Measurements from ENCODE around the gene XPNPEP1. TPM values are rescaled to one million over a fixed set of nuclear protein-coding genes. Genes with fewer than 3 reads are reported as not detected.
A peak's percentile ranks its signal among the peaks of the same experiment; 100 is the strongest.

Gene XPNPEP1
- polyA plus RNA-seq, 1 donor (not counting 4 experiments of a cell fraction or from before 2014, with no cell fraction given) = 96.2 TPM

DNA sequence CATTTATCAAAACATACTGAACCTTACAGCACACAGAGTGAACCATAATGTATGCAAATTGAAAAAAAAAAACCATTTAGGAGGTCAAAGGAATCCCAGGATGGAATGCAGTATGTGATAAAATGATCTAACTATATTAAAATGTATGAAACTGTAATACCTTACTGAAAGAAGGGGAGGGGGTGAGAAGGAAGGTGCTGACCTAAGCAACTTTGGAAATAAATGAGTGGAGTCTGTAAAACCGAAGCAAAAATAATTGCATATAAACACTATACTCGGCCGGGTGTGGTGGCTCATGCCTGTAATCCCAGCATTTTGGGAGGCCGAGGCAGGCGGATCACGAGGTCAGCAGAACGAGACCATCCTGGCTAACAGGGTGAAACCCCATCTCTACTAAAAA lies 69.4 kb downstream of the XPNPEP1 start:
- Histone ChIP-seq H4K20me1 (ENCODE audit: control insufficient read depth, extremely low read depth, insufficient read depth, low read length) (no peaks in the 10 kb centered on the region), H2AFZ (ENCODE audit: control insufficient read depth, low read length) (no peak overlapping the region), H3K36me3 (ENCODE audit: control insufficient read depth in 2 of 2, extremely low read depth in 1 of 2, insufficient read depth in 2 of 2, low read length in 2 of 2) (no peaks in the 10 kb centered on the region), H3K27me3 (ENCODE audit: control insufficient read depth, extremely low read depth, insufficient read depth, low read length) (no peaks in the 10 kb centered on the region), H3K9ac (ENCODE audit: control insufficient read depth, extremely low read depth, insufficient read depth, low read length) (no peak overlapping the region), H3K79me2 (ENCODE audit: control insufficient read depth, insufficient read depth, low read length) (no peaks in the 10 kb centered on the region), H3K9me3 (ENCODE audit: control insufficient read depth, low read depth, low read length) (no peaks in the 10 kb centered on the region), H3K4me3 (ENCODE audit: control insufficient read depth in 2 of 3, extremely low read depth in 1 of 3, insufficient read depth in 2 of 3, low read depth in 1 of 3, low read length in 3 of 3) (no peak overlapping the region), H3K4me2 (ENCODE audit: control insufficient read depth, extremely low read depth, insufficient read depth, low read depth, low read length) (no peak overlapping the region), H3K4me1 (ENCODE audit: control insufficient read depth, extremely low read depth, insufficient read depth, low read length) (no peaks in the 10 kb centered on the region), H3K27ac (ENCODE audit: control insufficient read depth, insufficient read depth, low read length) (no peak overlapping the region), H3K9me1 (ENCODE audit: control insufficient read depth, extremely low read depth, insufficient read depth, low read length) (no peaks in the 10 kb centered on the region)
- FAIRE-seq (no peak), DNase-seq (ENCODE audit: low read depth, low spot score) (no peak)
- TF ChIP-seq, protein P1, sequence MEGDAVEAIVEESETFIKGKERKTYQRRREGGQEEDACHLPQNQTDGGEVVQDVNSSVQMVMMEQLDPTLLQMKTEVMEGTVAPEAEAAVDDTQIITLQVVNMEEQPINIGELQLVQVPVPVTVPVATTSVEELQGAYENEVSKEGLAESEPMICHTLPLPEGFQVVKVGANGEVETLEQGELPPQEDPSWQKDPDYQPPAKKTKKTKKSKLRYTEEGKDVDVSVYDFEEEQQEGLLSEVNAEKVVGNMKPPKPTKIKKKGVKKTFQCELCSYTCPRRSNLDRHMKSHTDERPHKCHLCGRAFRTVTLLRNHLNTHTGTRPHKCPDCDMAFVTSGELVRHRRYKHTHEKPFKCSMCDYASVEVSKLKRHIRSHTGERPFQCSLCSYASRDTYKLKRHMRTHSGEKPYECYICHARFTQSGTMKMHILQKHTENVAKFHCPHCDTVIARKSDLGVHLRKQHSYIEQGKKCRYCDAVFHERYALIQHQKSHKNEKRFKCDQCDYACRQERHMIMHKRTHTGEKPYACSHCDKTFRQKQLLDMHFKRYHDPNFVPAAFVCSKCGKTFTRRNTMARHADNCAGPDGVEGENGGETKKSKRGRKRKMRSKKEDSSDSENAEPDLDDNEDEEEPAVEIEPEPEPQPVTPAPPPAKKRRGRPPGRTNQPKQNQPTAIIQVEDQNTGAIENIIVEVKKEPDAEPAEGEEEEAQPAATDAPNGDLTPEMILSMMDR (optimal IDR thresholded peaks at IDR 0.05 in 1 of 3, IDR thresholded peaks at IDR 0.05 in 1 of 3, conservative IDR thresholded peaks at IDR 0.05 in 1 of 3; ENCODE audit: extremely low read depth in 1 of 3, insufficient read depth in 2 of 3, low read length in 3 of 3) = no peak
- no peak for TF ChIP-seq EZH2 (IDR thresholded peaks at IDR 0.05; ENCODE audit: low read length)
- dilution Hi-C loops (cut with MboI; ENCODE audit: extremely low pct_ligation_motif_present, low sequenced_read_pairs) = no loop called here

DNA sequence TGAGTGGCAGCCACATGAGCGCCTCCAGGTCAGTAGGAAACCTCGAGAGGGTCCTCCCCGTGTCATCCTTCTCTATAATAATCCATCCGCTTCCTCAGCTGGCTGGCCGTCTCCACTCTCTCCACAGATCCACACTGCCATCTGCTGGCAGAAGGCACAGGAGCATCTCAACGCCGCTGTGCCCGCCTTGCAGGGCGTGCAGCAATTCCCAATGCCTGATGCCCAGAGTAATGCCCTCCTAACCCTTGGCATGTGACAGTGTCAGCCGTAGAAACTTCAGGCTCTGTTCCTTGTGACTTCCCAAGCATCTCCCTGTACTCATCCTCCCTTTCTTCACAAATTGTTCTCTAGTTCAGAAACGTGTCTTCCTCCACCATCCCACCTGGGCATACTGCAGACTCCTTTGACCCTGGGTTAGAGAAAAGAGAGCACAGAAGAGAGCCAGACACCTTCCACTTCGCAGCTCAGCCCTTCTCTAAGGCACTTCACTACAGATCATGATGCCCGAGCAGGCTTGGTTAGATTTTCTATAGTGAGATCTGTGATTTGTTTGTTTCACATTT lies 70.8 kb downstream of the XPNPEP1 start:
- H2AFZ ChIP-seq (ENCODE audit: control insufficient read depth, low read length) = no peak overlapping the region
- dilution Hi-C loops (cut with MboI; ENCODE audit: extremely low pct_ligation_motif_present, low sequenced_read_pairs) = no loop called here
- no peak overlapping the region for H3K27ac ChIP-seq (ENCODE audit: control insufficient read depth, insufficient read depth, low read length)
- H3K9me3 ChIP-seq (ENCODE audit: control insufficient read depth, low read depth, low read length) = no peaks in the 10 kb centered on the region
- no peak for TF ChIP-seq EZH2 (IDR thresholded peaks at IDR 0.05; ENCODE audit: low read length)
- TF ChIP-seq, protein P1 (optimal IDR thresholded peaks at IDR 0.05 in 1 of 3, IDR thresholded peaks at IDR 0.05 in 1 of 3, conservative IDR thresholded peaks at IDR 0.05 in 1 of 3; ENCODE audit: extremely low read depth in 1 of 3, insufficient read depth in 2 of 3, low read length in 3 of 3) = peak; percentile 92 to 97 (median 93)
- no peaks in the 10 kb centered on the region for H3K27me3 ChIP-seq (ENCODE audit: control insufficient read depth, extremely low read depth, insufficient read depth, low read length)
- no peak overlapping the region for H3K4me2 ChIP-seq (ENCODE audit: control insufficient read depth, extremely low read depth, insufficient read depth, low read depth, low read length)
- DNase-seq (ENCODE audit: low read depth, low spot score) (no peak), FAIRE-seq (no peak)
- no peak overlapping the region for H3K9ac ChIP-seq (ENCODE audit: control insufficient read depth, extremely low read depth, insufficient read depth, low read length)
- no peaks in the 10 kb centered on the region for H3K79me2 ChIP-seq (ENCODE audit: control insufficient read depth, insufficient read depth, low read length)
- no peaks in the 10 kb centered on the region for H3K4me1 ChIP-seq (ENCODE audit: control insufficient read depth, extremely low read depth, insufficient read depth, low read length)
- no peaks in the 10 kb centered on the region for H3K9me1 ChIP-seq (ENCODE audit: control insufficient read depth, extremely low read depth, insufficient read depth, low read length)
- H4K20me1 ChIP-seq (ENCODE audit: control insufficient read depth, extremely low read depth, insufficient read depth, low read length) = no peaks in the 10 kb centered on the region
- H3K36me3 ChIP-seq (ENCODE audit: control insufficient read depth in 2 of 2, extremely low read depth in 1 of 2, insufficient read depth in 2 of 2, low read length in 2 of 2) = no peaks in the 10 kb centered on the region
- no peak overlapping the region for H3K4me3 ChIP-seq (ENCODE audit: control insufficient read depth in 2 of 3, extremely low read depth in 1 of 3, insufficient read depth in 2 of 3, low read depth in 1 of 3, low read length in 3 of 3)
